Thyroid gland (tissue), 4 donors: ENCODE data around the gene E2F4. TPM values are rescaled to one million over a fixed set of nuclear protein-coding genes. Genes with fewer than 3 reads are reported as not detected.

Source experiments
- DNase-seq, 2 donors: peaks; one replicate each; pipeline ENCODE4 v3.0.0-alpha.2; 2019
- H3K27ac ChIP-seq, 3 donors: fragments of 200-600 bp; sonication (generic); 1 replicate in 2 of 3; 2 replicates in 1 of 3; pipeline ENCODE4 v1.5.1; 2016 to 2019; ENCODE audit warnings: mild to moderate bottlenecking in 1 of 3, moderate library complexity in 1 of 3
- H3K27me3 ChIP-seq: fragments of 200-600 bp; sonication (generic); one replicate; pipeline ENCODE4 v1.5.1; 2019
- H3K36me3 ChIP-seq, 2 donors: fragments of 200-600 bp; sonication (generic); one replicate each; pipeline ENCODE4 v1.5.1; 2016 to 2019
- H3K4me1 ChIP-seq, 2 donors: fragments of 200-600 bp; sonication (generic); one replicate each; pipeline ENCODE4 v1.5.1; 2017 to 2019
- H3K4me3 ChIP-seq, 3 donors: fragments of 200-600 bp; sonication (generic); replicated peaks in 1 of 3; 1 replicate in 2 of 3; 2 replicates in 1 of 3; pipeline ENCODE4 v1.5.1; 2016; ENCODE audit warnings: mild to moderate bottlenecking in 1 of 3
- H3K9me3 ChIP-seq: fragments of 200-600 bp; sonication (generic); one replicate; pipeline ENCODE4 v1.5.1; 2017
- POLR2A ChIP-seq, 2 donors: fragments of 450-650 bp; IDR thresholded peaks; one replicate each; pipeline ENCODE4 v1.6.1; 2017; ENCODE audit warnings: antibody characterized with exemption in 2 of 2, mild to moderate bottlenecking in 2 of 2, moderate library complexity in 1 of 2
- WGBS, 2 donors: methylation state at CpG; one replicate each; pipeline ENCODE4 v1.1.5; 2017; 5-methylcytosine and 5-hydroxymethylcytosine counted together
- intact Hi-C: fragments of 100-400 bp; cut with DNase I; formaldehyde crosslinking; loops from one replicate; pipeline ENCODE4 v1.15.1; 2023
- total RNA-seq, 4 donors: library from RNA; depleted of rRNA; stranded (reverse); fragments of >200 nt; gene quantifications; one replicate each; pipeline ENCODE4 v1.2.3, GENCODE V29; 2016
- TF ChIP-seq, protein P1 (sequence below), 6 experiments: fragments of 200-600 bp in 3 of 6; fragments of 450-650 bp in 3 of 6; sonication (generic) in 3 of 6; IDR thresholded peaks; one replicate each; pipeline ENCODE4 v1.5.1; 2016 to 2019; ENCODE audit warnings: antibody characterized with exemption in 6 of 6, mild to moderate bottlenecking in 2 of 6, inconsistent platforms in 1 of 6, moderate library complexity in 1 of 6

The E2F4 gene
- total RNA-seq, 4 donors from 2014 or later, result 77.6 to 117 (median 89.1) TPM

DNA sequence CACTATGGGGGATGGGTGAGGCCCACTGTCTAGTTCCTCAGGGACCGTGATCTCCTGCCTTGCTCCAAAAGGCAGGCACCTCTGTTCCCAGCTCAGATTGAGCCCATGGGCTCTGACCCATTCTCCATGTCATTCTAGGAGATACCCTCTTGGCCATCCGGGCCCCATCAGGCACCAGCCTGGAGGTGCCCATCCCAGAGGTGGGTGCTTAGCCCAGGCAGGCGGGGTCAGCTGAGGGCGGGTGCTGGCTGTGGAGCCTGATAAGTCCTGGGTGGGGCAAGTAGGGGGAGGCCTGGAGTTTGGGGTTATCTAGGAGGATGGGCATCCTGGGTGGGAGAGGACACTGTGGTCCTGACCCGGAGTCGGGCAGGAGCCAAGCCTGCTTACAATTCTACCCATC, 2.3 kb downstream of the E2F4 start:
- WGBS, 2 donors, result 92 to 100% methylated on average over 4 to 5 of the region's 6 CpGs
- intact Hi-C loops, result no loop called here
- Histone ChIP-seq H3K36me3 (peaks cover 29 to 36% of the 10 kb centered on the region in 2 donors), H3K4me3 (no peak overlapping the region), H3K27ac (no peak overlapping the region), H3K27me3 (no peaks in the 10 kb centered on the region), H3K4me1 (peaks cover 20 to 32% of the 10 kb centered on the region in 2 donors), H3K9me3 (no peaks in the 10 kb centered on the region)
- no peak for TF ChIP-seq POLR2A (IDR thresholded peaks at IDR 0.05)
- TF ChIP-seq, protein P1, sequence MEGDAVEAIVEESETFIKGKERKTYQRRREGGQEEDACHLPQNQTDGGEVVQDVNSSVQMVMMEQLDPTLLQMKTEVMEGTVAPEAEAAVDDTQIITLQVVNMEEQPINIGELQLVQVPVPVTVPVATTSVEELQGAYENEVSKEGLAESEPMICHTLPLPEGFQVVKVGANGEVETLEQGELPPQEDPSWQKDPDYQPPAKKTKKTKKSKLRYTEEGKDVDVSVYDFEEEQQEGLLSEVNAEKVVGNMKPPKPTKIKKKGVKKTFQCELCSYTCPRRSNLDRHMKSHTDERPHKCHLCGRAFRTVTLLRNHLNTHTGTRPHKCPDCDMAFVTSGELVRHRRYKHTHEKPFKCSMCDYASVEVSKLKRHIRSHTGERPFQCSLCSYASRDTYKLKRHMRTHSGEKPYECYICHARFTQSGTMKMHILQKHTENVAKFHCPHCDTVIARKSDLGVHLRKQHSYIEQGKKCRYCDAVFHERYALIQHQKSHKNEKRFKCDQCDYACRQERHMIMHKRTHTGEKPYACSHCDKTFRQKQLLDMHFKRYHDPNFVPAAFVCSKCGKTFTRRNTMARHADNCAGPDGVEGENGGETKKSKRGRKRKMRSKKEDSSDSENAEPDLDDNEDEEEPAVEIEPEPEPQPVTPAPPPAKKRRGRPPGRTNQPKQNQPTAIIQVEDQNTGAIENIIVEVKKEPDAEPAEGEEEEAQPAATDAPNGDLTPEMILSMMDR (IDR thresholded peaks at IDR 0.05), result no peak
- no peak for DNase-seq

DNA sequence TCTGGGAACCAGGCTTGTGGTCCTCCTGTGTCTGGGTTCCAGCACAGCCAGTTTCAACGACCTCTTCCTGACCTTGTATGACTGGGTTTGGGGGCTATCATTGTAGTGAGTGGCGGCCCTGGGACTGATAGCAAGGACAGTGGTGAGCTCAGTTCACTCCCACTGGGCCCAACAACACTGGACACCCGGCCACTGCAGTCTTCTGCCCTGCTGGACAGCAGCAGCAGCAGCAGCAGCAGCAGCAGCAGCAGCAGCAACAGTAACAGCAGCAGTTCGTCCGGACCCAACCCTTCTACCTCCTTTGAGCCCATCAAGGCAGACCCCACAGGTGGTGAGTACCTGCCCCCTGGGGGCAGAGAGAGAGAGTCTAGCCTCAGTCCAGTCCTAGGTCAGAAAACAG, 3.7 kb downstream of the E2F4 start:
- no peak overlapping the region for H3K27ac ChIP-seq
- no peaks in the 10 kb centered on the region for H3K9me3 ChIP-seq
- no peak for DNase-seq
- TF ChIP-seq, protein P1 (IDR thresholded peaks at IDR 0.05), result no peak
- TF ChIP-seq POLR2A (IDR thresholded peaks at IDR 0.05), result no peak
- WGBS, 2 donors, result 82 to 84% methylated on average over 3 to 4 of the region's 5 CpGs
- H3K4me1 ChIP-seq, result peaks cover 20 to 39% of the 10 kb centered on the region in 2 donors
- H3K27me3 ChIP-seq, result no peaks in the 10 kb centered on the region
- no peak overlapping the region for H3K4me3 ChIP-seq
- intact Hi-C loops, result no loop called here
- peaks cover 29 to 36% of the 10 kb centered on the region in 2 donors for H3K36me3 ChIP-seq

GRCh38 chr16:67196881-67197280, 4.9 kb downstream of the E2F4 start:
- intact Hi-C loops, result no loop called here
- H3K36me3 ChIP-seq, result peaks cover 36 to 44% of the 10 kb centered on the region in 2 donors

GRCh38 chr16:67197704-67198103, 5.7 kb downstream of the E2F4 start:
- no peak for TF ChIP-seq POLR2A (IDR thresholded peaks at IDR 0.05)
- TF ChIP-seq, protein P1 (IDR thresholded peaks at IDR 0.05), result no peak
- peak overlapping the region in 1 of 3 donors; percentile 51 for H3K27ac ChIP-seq
- peaks cover 18 to 28% of the 10 kb centered on the region in 2 donors for H3K4me1 ChIP-seq
- H3K4me3 ChIP-seq, result no peak overlapping the region
- H3K36me3 ChIP-seq, result peaks cover 44 to 52% of the 10 kb centered on the region in 2 donors
- DNase-seq, result no peak
- 85 to 94% methylated on average over 2 to 4 of the region's 6 CpGs for WGBS, 2 donors
- no peaks in the 10 kb centered on the region for H3K9me3 ChIP-seq
- intact Hi-C loops, result no loop called here
- H3K27me3 ChIP-seq, result no peaks in the 10 kb centered on the region

More at GRCh38 chr16:67196881-67197280, 4.9 kb downstream of the E2F4 start:
- Histone ChIP-seq H3K4me3 (no peak overlapping the region), H3K27me3 (no peaks in the 10 kb centered on the region), H3K27ac (no peak overlapping the region), H3K9me3 (no peaks in the 10 kb centered on the region), H3K4me1 (peaks cover 20 to 32% of the 10 kb centered on the region in 2 donors)
- TF ChIP-seq, protein P1 (IDR thresholded peaks at IDR 0.05), result no peak
- TF ChIP-seq POLR2A (IDR thresholded peaks at IDR 0.05), result no peak
- DNase-seq, result no peak
- 89 to 100% methylated on average over 1 of the region's 1 CpG for WGBS, 2 donors

DNA sequence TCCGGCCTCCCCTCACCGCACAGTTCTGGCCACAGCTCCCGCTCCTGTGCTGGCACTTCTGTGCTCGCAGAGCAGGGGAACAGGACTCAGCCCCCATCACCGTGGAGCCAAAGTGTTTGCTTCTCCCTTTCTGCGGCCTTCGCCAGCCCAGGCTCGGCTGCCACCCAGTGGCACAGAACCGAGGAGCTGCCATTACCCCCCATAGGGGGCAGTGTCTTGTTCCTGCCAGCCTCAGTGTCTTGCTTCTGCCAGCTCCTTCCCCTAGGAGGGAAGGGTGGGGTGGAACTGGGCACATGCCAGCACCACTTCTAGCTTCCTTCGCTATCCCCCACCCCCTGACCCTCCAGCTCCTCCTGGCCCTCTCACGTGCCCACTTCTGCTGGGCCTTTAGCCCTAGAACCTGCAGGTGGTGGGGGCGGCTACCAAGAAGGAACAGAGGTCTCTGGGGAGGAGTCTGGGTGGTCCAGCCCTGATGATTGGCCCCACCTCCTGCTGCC, 6.3 kb downstream of the E2F4 start:
- peak overlapping the region; percentile 34 to 54 (median 51) for H3K27ac ChIP-seq
- TF ChIP-seq, protein P1 (IDR thresholded peaks at IDR 0.05), result peak; percentile 38 to 69 (median 58)
- no peak for TF ChIP-seq POLR2A (IDR thresholded peaks at IDR 0.05)
- H3K4me3 ChIP-seq, result no peak overlapping the region
- WGBS, 2 donors, result 32 to 48% methylated on average over 8 to 12 of the region's 12 CpGs
- intact Hi-C loops, result no loop called here
- H3K27me3 ChIP-seq, result no peaks in the 10 kb centered on the region
- DNase-seq, result peak; percentile 65 to 79
- H3K9me3 ChIP-seq, result no peaks in the 10 kb centered on the region
- peaks cover 49 to 53% of the 10 kb centered on the region in 2 donors for H3K36me3 ChIP-seq
- H3K4me1 ChIP-seq, result peaks cover 12 to 22% of the 10 kb centered on the region in 2 donors
